IMR-90 (cell line): ENCODE results near the gene TNRC6B. TPM values are rescaled to one million over a fixed set of nuclear protein-coding genes. Genes with fewer than 3 reads are reported as not detected.

Experiments used
- ATAC-seq: fragments of 200-7000 bp; cut with Tn5 transposase; 2 replicates; pipeline ENCODE4 v1.9.1; 2020; ENCODE audit warnings: low read depth, mild to moderate bottlenecking, moderate library complexity
- BruUV-seq: library from RNA; stranded (reverse); fragments of 400-500 nt; replicated peaks from 2 replicates; lab custom pipeline; 2021; lab: Mats Ljungman, UMichigan
- CTCF ChIA-PET: fragments of 300-600 bp; formaldehyde crosslinking; extraction: SDS; loops from one replicate; lab custom pipeline; 2021; ENCODE audit warnings: antibody characterized with exemption; lab: Yijun Ruan, JAX
- POLR2A ChIA-PET: fragments of 300-600 bp; sonication (Branson Sonifier 250); formaldehyde crosslinking; loops from one replicate; lab custom pipeline; 2022; ENCODE audit warnings: antibody characterized with exemption; ENCODE audit not compliant: unreplicated experiment; lab: Charles Lee
- DNase-seq: peaks from one replicate; pipeline ENCODE4 v3.0.0; 2013
- H2AFZ ChIP-seq: replicated peaks from 2 replicates; pipeline ENCODE3; 2013; ENCODE audit warnings: low read length, mild to moderate bottlenecking; ENCODE audit not compliant: poor library complexity
- H2AK5ac ChIP-seq: 2 replicates; pipeline ENCODE4 v1.6.1; 2013; ENCODE audit warnings: low read depth, low read length, inconsistent platforms
- H2AK9ac ChIP-seq: replicated peaks from 2 replicates; pipeline ENCODE3; 2013; ENCODE audit warnings: mild to moderate bottlenecking, low read depth, low read length, moderate library complexity; ENCODE audit not compliant: poor library complexity
- H2BK120ac ChIP-seq: 2 replicates; pipeline ENCODE4 v1.6.1; 2013; ENCODE audit warnings: low read depth, low read length, inconsistent platforms
- H2BK15ac ChIP-seq: 3 replicates; pipeline ENCODE4 v1.6.1; 2013; ENCODE audit warnings: low read depth, low read length, inconsistent platforms
- H2BK20ac ChIP-seq: 2 replicates; pipeline ENCODE4 v1.6.1; 2013; ENCODE audit warnings: low read depth, mild to moderate bottlenecking, inconsistent platforms, low read length, moderate library complexity
- H2BK5ac ChIP-seq: 2 replicates; pipeline ENCODE4 v1.6.1; 2013; ENCODE audit warnings: mild to moderate bottlenecking, low read depth, low read length, inconsistent platforms; ENCODE audit not compliant: poor library complexity, severe bottlenecking
- H3K14ac ChIP-seq: replicated peaks from 2 replicates; pipeline ENCODE4 v1.6.1; 2013; ENCODE audit warnings: low read depth, low read length, inconsistent platforms
- H3K18ac ChIP-seq: 2 replicates; pipeline ENCODE4 v1.6.1; 2013; ENCODE audit warnings: low read depth, low read length, control low read depth
- H3K23ac ChIP-seq: 2 replicates; pipeline ENCODE4 v1.6.1; 2013; ENCODE audit warnings: low read depth, low read length, inconsistent platforms
- H3K27ac ChIP-seq: 2 replicates; pipeline ENCODE4 v1.5.1; 2013; ENCODE audit warnings: mild to moderate bottlenecking, control low read depth, low read length; ENCODE audit not compliant: insufficient read depth
- H3K27me3 ChIP-seq: 2 replicates; pipeline ENCODE4 v1.6.1; 2013; ENCODE audit warnings: low read length; ENCODE audit not compliant: control insufficient read depth, insufficient read depth
- H3K36me3 ChIP-seq: 2 replicates; pipeline ENCODE4 v1.6.1; 2013; ENCODE audit warnings: low read length, mixed read lengths; ENCODE audit not compliant: control insufficient read depth, insufficient read depth
- H3K4ac ChIP-seq: 2 replicates; pipeline ENCODE4 v1.6.1; 2013; ENCODE audit warnings: low read depth, low read length, inconsistent platforms
- H3K4me1 ChIP-seq: 2 replicates; pipeline ENCODE4 v1.6.1; 2013; ENCODE audit warnings: low read length, mixed read lengths; ENCODE audit not compliant: control insufficient read depth, insufficient read depth
- H3K4me2 ChIP-seq: 2 replicates; pipeline ENCODE4 v1.6.1; 2013; ENCODE audit warnings: low read depth, mild to moderate bottlenecking, control low read depth, low read length, moderate library complexity
- H3K4me3 ChIP-seq: 2 replicates; pipeline ENCODE4 v1.5.1; 2013; ENCODE audit warnings: low read depth, mild to moderate bottlenecking, control low read depth, low read length, moderate library complexity; ENCODE audit not compliant: insufficient read depth
- H3K56ac ChIP-seq: 2 replicates; pipeline ENCODE4 v1.6.1; 2013; ENCODE audit warnings: low read length, inconsistent platforms; ENCODE audit not compliant: insufficient read depth; ENCODE audit errors: extremely low read depth
- H3K79me1 ChIP-seq, 2 experiments: 2 replicates each; pipeline ENCODE4 v1.6.1; 2013; ENCODE audit warnings: low read length in 2 of 2, inconsistent platforms in 1 of 2, low read depth in 1 of 2
- H3K9ac ChIP-seq: 2 replicates; pipeline ENCODE4 v1.6.1; 2013; ENCODE audit warnings: low read depth, low read length, control low read depth
- H3K9me1 ChIP-seq: 2 replicates; pipeline ENCODE4 v1.6.1; 2013; ENCODE audit warnings: low read length, inconsistent platforms; ENCODE audit not compliant: insufficient read depth
- H3K9me3 ChIP-seq: 2 replicates; pipeline ENCODE4 v1.6.1; 2013; ENCODE audit warnings: low read length; ENCODE audit not compliant: control insufficient read depth, insufficient read depth
- H4K20me1 ChIP-seq: 2 replicates; pipeline ENCODE4 v1.6.1; 2013; ENCODE audit warnings: low read length, inconsistent platforms; ENCODE audit not compliant: insufficient read depth
- H4K5ac ChIP-seq: 2 replicates; pipeline ENCODE4 v1.6.1; 2013; ENCODE audit warnings: mild to moderate bottlenecking, low read depth, low read length, control low read depth
- H4K8ac ChIP-seq, 2 experiments: 2 replicates each; pipeline ENCODE4 v1.6.1; 2013; ENCODE audit warnings: low read depth in 2 of 2, low read length in 2 of 2, control low read depth in 1 of 2, inconsistent platforms in 1 of 2
- H4K91ac ChIP-seq: 2 replicates; pipeline ENCODE4 v1.6.1; 2013; ENCODE audit warnings: low read depth, low read length, inconsistent platforms; ENCODE audit not compliant: insufficient read depth
- BHLHE40 ChIP-seq: fragments of 150-350 bp; IDR thresholded peaks from 2 replicates; pipeline ENCODE4 v1.6.1; 2016; ENCODE audit warnings: mild to moderate bottlenecking, low read depth, low read length
- CEBPB ChIP-seq: IDR thresholded peaks from 2 replicates; pipeline ENCODE4 v1.6.1; 2012; ENCODE audit warnings: low read depth, low read length, improper control_type of control experiment
- CHD1 ChIP-seq: IDR thresholded peaks from 2 replicates; pipeline ENCODE4 v1.6.1; 2012; ENCODE audit warnings: low read depth, low read length, improper control_type of control experiment
- CTCF ChIP-seq: conservative IDR thresholded peaks from 2 replicates; pipeline ENCODE4 v1.5.1; 2012; ENCODE audit warnings: mild to moderate bottlenecking, low read depth, low read length, improper control_type of control experiment
- ELK1 ChIP-seq: fragments of 150-350 bp; IDR thresholded peaks from 2 replicates; pipeline ENCODE4 v1.6.1; 2016; ENCODE audit warnings: low read depth, mild to moderate bottlenecking, low read length, moderate library complexity, borderline replicate concordance
- FOS ChIP-seq: fragments of 150-350 bp; IDR thresholded peaks from 2 replicates; pipeline ENCODE4 v1.6.1; 2016; ENCODE audit warnings: low read depth, low read length
- MAFK ChIP-seq: IDR thresholded peaks from 2 replicates; pipeline ENCODE4 v1.6.1; 2012; ENCODE audit warnings: low read depth, low read length, improper control_type of control experiment
- MAZ ChIP-seq: IDR thresholded peaks from 2 replicates; pipeline ENCODE4 v1.6.1; 2012; ENCODE audit warnings: low read depth, mild to moderate bottlenecking, low read length, improper control_type of control experiment, moderate library complexity, borderline replicate concordance
- MXI1 ChIP-seq: IDR thresholded peaks from 2 replicates; pipeline ENCODE4 v1.6.1; 2012; ENCODE audit warnings: low read depth, mild to moderate bottlenecking, low read length, moderate library complexity, borderline replicate concordance
- NFE2L2 ChIP-seq: fragments of 150-350 bp; IDR thresholded peaks from 2 replicates; pipeline ENCODE4 v1.6.1; 2016; ENCODE audit warnings: low read depth, mild to moderate bottlenecking, low read length
- POLR2A ChIP-seq: IDR thresholded peaks from 2 replicates; pipeline ENCODE4 v1.6.1; 2012; ENCODE audit warnings: mild to moderate bottlenecking, low read depth, low read length
- RAD21 ChIP-seq: IDR thresholded peaks from 2 replicates; pipeline ENCODE4 v1.6.1; 2012; ENCODE audit warnings: low read length, improper control_type of control experiment
- RCOR1 ChIP-seq: IDR thresholded peaks from 2 replicates; pipeline ENCODE4 v1.6.1; 2012; ENCODE audit warnings: mild to moderate bottlenecking, low read length, improper control_type of control experiment; ENCODE audit not compliant: insufficient replicate concordance
- RFX5 ChIP-seq: IDR thresholded peaks from 2 replicates; pipeline ENCODE4 v1.8.0; 2012; ENCODE audit warnings: low read depth, mild to moderate bottlenecking, low read length, moderate library complexity
- SMC3 ChIP-seq: fragments of 150-350 bp; IDR thresholded peaks from 2 replicates; pipeline ENCODE4 v1.6.1; 2016; ENCODE audit warnings: low read depth, mild to moderate bottlenecking, antibody characterized with exemption, low read length, moderate library complexity
- USF2 ChIP-seq: fragments of 150-350 bp; IDR thresholded peaks from 2 replicates; pipeline ENCODE4 v1.6.1; 2017; ENCODE audit warnings: mild to moderate bottlenecking, antibody characterized with exemption, low read length, low read depth
- WGBS, 2 experiments: methylation state at CpG; one replicate each; pipeline versions ENCODE4 v1.1.5 to v1.1.7; 2013; ENCODE audit warnings: missing lambda C conversion rate in 2 of 2; ENCODE audit not compliant: insufficient read length in 1 of 2; ENCODE audit errors: extremely low coverage in 2 of 2; 5-methylcytosine and 5-hydroxymethylcytosine counted together
- dilution Hi-C: fragments of 300-500 bp; cut with HindIII; formaldehyde crosslinking; loops from one replicate; pipeline ENCODE4 v1.14.3; 2018; ENCODE audit warnings: low sequenced_read_pairs; ENCODE audit not compliant: unreplicated experiment
- in situ Hi-C: fragments of 300-500 bp; cut with MboI; formaldehyde crosslinking; loops from 3 replicates; pipeline ENCODE4 v1.14.3; 2019; ENCODE audit warnings: low sequenced_read_pairs, inconsistent platforms, mixed read lengths
- intact Hi-C: fragments of 100-400 bp; cut with micrococcal nuclease; formaldehyde crosslinking; loops from 2 replicates; pipeline ENCODE4 v1.10.0; 2022
- polyA plus RNA-seq, 3 experiments: library from polyadenylated mRNA; depleted of rRNA; stranded (reverse); fragments of >200 nt; gene quantifications; 2 replicates each; pipeline ENCODE4 v1.2.3, GENCODE V29; 2012; ENCODE audit warnings: low replicate concordance in 1 of 3
- total RNA-seq: library from RNA; depleted of rRNA; stranded (reverse); fragments of >200 nt; gene quantifications from 2 replicates; pipeline ENCODE4 v1.2.3, GENCODE V29; 2012

Gene TNRC6B
- total and polyA plus RNA-seq, 2 of the 4 experiments (the other 2 are of a cell fraction), result 3.9 to 17.0 TPM

GRCh38 chr22:40244586-40244985 lies 66.9 kb downstream of the TNRC6B start:
- no peaks in the 10 kb centered on the region for H3K9me3 ChIP-seq
- no peak overlapping the region for H2AK9ac ChIP-seq
- no peak for ATAC-seq
- H2AK5ac ChIP-seq, result no peak overlapping the region
- no peaks in the 10 kb centered on the region for H3K27me3 ChIP-seq
- no peak overlapping the region for H3K56ac ChIP-seq
- peaks cover 27 to 61% of the 10 kb centered on the region in 2 experiments for H3K79me1 ChIP-seq
- H3K4ac ChIP-seq, result no peak overlapping the region
- H4K20me1 ChIP-seq, result peaks cover 8% of the 10 kb centered on the region; the same call in 1 of the 2 replicates
- dilution Hi-C loops (no loop called here), in situ Hi-C loops (no loop called here), intact Hi-C loops (no loop called here)
- no TSS peak for BruUV-seq
- H3K36me3 ChIP-seq, result peaks cover 7% of the 10 kb centered on the region
- ChIA-PET CTCF (no interaction called here), POLR2A (no interaction called here)
- no peak overlapping the region for H3K18ac ChIP-seq
- no peak overlapping the region for H3K14ac ChIP-seq
- H4K91ac ChIP-seq, result no peak overlapping the region
- H2BK20ac ChIP-seq, result no peak overlapping the region
- no peak overlapping the region for H4K8ac ChIP-seq
- H3K4me3 ChIP-seq, result no peak overlapping the region
- no peak overlapping the region for H3K27ac ChIP-seq
- no peak overlapping the region for H3K9ac ChIP-seq
- peaks cover 11% of the 10 kb centered on the region; the same call in 1 of the 2 replicates for H3K9me1 ChIP-seq
- WGBS, 2 experiments, result no CpG with 5 or more reads among the region's 3 CpGs
- H2BK15ac ChIP-seq, result no peak overlapping the region
- no peak overlapping the region for H3K4me2 ChIP-seq
- H3K4me1 ChIP-seq, result no peaks in the 10 kb centered on the region
- H4K5ac ChIP-seq, result no peak overlapping the region
- DNase-seq, result no peak
- H3K23ac ChIP-seq, result no peak overlapping the region
- TF ChIP-seq POLR2A (no peak), MXI1 (no peak), BHLHE40 (no peak), NFE2L2 (no peak), RFX5 (no peak), FOS (no peak), ELK1 (no peak), CHD1 (no peak), MAZ (no peak), CTCF (no peak), RCOR1 (no peak), SMC3 (no peak), RAD21 (no peak), MAFK (no peak), USF2 (no peak), CEBPB (no peak)
- H2BK5ac ChIP-seq, result no peak overlapping the region
- H2BK120ac ChIP-seq, result no peak overlapping the region
- no peak overlapping the region for H2AFZ ChIP-seq
